ENCODE measurements around the gene PACS2.
"Not testable (repeated sequence)": the region's sequence is repeated elsewhere in the genome, so short reads cannot be mapped to it uniquely, and the experiment has no call there.

PACS2 gene

GRCh38 chr14:105351410-105351809, 36.9 kb downstream of the PACS2 start:
- no peak for DNase-seq (ENCODE audit: low read depth in 2 of 2)

- peak; percentile 77 to 85 for DNase-seq (ENCODE audit: low read depth in 2 of 2)
Observed at GRCh38 chr14:105351920-105352851, 37.6 kb downstream of the PACS2 start.

GRCh38 chr14:105353136-105353535, 38.6 kb downstream of the PACS2 start:
- no peak for DNase-seq (ENCODE audit: low read depth in 2 of 2)

GRCh38 chr14:105354541-105354940, 40.0 kb downstream of the PACS2 start:
- DNase-seq (ENCODE audit: low read depth in 2 of 2): no peak

GRCh38 chr14:105355049-105355575, 40.6 kb downstream of the PACS2 start:
- no peak for DNase-seq (ENCODE audit: low read depth in 2 of 2)

DNA sequence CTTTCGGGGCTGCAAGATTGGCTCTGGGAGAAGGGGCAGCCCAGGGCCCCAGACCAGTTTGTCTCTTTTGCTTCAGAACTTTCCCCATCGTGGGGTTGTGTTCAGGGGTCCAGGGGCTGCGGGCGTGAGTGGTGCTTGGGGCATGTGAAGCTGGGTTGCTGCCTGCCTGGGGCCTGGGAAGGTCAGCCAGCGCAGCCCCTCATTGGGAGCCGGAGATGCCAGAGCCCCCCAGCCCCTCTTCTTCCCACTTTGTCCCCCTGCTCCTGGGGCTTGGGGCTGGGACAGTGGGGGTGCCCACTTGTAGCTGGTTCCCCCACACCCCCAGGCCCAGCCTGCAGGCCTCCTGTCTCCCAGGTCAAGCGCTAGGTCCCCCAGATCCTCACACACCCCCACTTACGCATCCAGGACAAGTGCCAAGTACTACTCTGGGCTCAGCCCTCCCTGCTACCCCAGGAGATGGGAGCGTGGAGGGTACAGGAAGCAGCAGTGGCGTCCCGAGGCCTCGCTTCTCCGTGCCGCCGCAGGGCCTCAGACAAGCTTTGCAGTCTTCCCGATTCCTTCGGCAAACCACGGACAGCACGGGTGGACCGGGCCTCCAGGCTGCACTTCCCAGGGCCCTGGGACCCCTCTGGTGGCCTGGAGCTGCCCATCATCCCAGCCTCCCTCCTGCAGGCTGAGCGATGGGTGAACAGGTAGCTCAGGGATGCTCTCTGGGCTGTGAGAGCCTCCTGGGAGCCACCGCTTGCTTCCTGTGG, 41.5 kb downstream of the PACS2 start:
- no peak for DNase-seq (ENCODE audit: low read depth in 2 of 2)

GRCh38 chr14:105356927-105357326, 42.4 kb downstream of the PACS2 start:
- DNase-seq (ENCODE audit: low read depth in 2 of 2): no peak

GRCh38 chr14:105357626-105358025, 43.1 kb downstream of the PACS2 start:
- DNase-seq (ENCODE audit: low read depth in 2 of 2): no peak

- DNase-seq (ENCODE audit: low read depth in 2 of 2): no peak
Observed at GRCh38 chr14:105358140-105358846, 43.7 kb downstream of the PACS2 start.

- no peak for DNase-seq (ENCODE audit: low read depth in 2 of 2)
Observed at GRCh38 chr14:105358943-105359342, 44.4 kb downstream of the PACS2 start.

- not testable (repeated sequence) for DNase-seq (ENCODE audit: low read depth in 2 of 2)
Observed at GRCh38 chr14:105361412-105361811, 46.9 kb downstream of the PACS2 start.

- peak; percentile 6 to 18 for DNase-seq (ENCODE audit: low read depth in 2 of 2)
Observed at GRCh38 chr14:105363847-105364708, 49.5 kb downstream of the PACS2 start.

- no peak for DNase-seq (ENCODE audit: low read depth in 2 of 2)
Observed at GRCh38 chr14:105365101-105365500, 50.6 kb downstream of the PACS2 start.

- no peak for DNase-seq (ENCODE audit: low read depth in 2 of 2)
Observed at GRCh38 chr14:105365681-105366080, 51.1 kb downstream of the PACS2 start.

DNA sequence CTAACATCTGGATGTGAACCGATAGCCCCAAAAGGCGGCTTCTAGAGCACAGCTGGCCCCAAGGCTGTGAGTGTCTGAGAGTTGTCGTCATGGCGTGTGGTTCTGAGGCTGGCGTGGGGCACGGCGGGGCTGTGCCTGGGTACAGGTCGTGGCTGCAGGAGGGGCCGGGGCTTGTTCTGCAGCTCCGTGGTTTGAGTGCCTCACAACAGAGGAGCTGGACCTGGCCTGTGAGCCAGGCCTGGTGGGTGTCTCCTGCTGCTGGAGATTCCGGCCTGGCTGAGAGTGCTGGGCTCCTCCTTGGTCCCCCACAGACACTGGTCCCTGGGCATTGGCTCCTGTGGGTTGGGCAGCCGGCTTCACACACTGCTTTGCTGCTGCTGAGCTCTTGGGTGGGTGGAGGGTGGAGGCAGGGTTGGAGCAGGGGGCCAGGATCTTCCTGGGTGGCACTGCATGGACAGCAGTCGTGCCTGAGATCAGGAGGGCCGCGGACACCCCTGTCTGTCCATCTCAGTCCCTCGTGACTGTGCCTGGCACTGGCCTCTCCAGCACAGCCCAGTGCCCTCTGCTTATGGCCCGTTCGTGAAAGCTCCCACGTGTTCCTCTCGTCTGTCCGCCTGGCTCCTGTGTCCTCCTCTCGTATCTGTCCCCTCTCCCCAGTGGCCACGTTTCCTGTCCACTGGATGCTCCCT, 52.0 kb downstream of the PACS2 start:
- no peak for DNase-seq (ENCODE audit: low read depth in 2 of 2)

- no peak for DNase-seq (ENCODE audit: low read depth in 2 of 2)
Observed at GRCh38 chr14:105367116-105368031, 52.8 kb downstream of the PACS2 start.

DNA sequence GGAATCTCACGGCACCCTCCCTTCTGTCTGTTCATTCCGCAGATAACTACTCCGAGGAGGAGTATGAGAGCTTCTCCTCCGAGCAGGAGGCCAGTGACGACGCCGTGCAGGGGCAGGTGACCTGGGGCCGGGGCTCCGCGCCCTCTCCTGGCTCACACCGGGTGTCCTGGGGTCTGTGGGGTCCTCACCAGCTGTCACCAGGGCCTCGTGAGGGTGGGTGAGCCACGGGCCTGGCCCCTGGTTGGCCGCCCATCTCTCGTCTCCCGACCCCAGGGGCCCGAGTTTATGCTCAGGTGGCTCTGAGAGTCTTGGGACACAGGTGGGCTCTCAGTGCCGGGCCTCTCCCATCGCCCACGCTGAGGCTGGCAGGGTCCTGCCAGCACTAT, 53.5 kb downstream of the PACS2 start:
- DNase-seq (ENCODE audit: low read depth in 2 of 2): no peak

DNA sequence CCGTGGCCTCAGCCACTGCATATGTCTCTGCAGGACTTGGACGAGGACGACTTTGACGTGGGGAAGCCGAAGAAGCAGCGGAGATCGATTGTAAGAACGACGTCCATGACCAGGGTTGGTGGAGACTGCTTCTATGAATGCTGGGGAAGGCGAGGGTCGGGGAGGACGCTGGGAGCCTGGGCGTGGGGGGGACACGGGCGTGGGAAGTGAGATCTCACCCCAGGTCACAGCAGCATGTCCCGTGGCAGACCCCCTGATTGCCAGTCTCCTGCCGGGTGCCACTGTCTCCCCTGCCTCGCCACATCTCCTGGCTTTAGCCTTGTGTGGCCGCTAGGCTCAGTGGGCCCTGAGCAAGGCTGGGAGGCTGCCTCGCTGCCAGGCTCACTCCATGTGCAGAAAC, 53.9 kb downstream of the PACS2 start:
- no peak for DNase-seq (ENCODE audit: low read depth in 2 of 2)

- no peak for DNase-seq (ENCODE audit: low read depth in 2 of 2)
Observed at GRCh38 chr14:105368910-105369652, 54.5 kb downstream of the PACS2 start.

Data from stimulated activated CD4-positive, alpha-beta T cell treated with anti-CD3 and anti-CD28 coated beads, Interleukin-1b, Interleukin-23, amount 100 ng/mL, for 4 hours (primary cell).